Gastroesophageal sphincter (tissue), 3 donors: ENCODE measurements around the gene SHISA9.

Experiments used
- CTCF ChIP-seq, 4 experiments: fragments of 200-600 bp in 2 of 4; fragments of 450-650 bp in 2 of 4; sonication (generic) in 1 of 4; IDR thresholded peaks; one replicate each; pipeline ENCODE4 v1.5.1; 2017 to 2019; ENCODE audit warnings: antibody characterized with exemption in 4 of 4, mild to moderate bottlenecking in 2 of 4, moderate library complexity in 2 of 4
- EP300 ChIP-seq: sonication (generic); formaldehyde crosslinking; IDR thresholded peaks from one replicate; pipeline ENCODE4 v1.6.1; 2017; ENCODE audit warnings: antibody characterized with exemption, mild to moderate bottlenecking
- POLR2A ChIP-seq, 2 donors: fragments of 450-650 bp; IDR thresholded peaks; one replicate each; pipeline ENCODE4 v1.6.1; 2017; ENCODE audit warnings: antibody characterized with exemption in 2 of 2, mild to moderate bottlenecking in 2 of 2, moderate library complexity in 1 of 2

GRCh38 chr16:12975766-12976165 is 74.4 kb downstream of the SHISA9 start:
- TF ChIP-seq CTCF (IDR thresholded peaks at IDR 0.05) (no peak), POLR2A (IDR thresholded peaks at IDR 0.05) (no peak), EP300 (no peak)
